ENCODE measurements around the gene SIM2. TPM values are rescaled to one million over a fixed set of nuclear protein-coding genes. Genes with fewer than 3 reads are reported as not detected.

The SIM2 gene
- total RNA-seq, 1 experiment from 2014 or later: not detected

- Histone ChIP-seq H4K91ac (ENCODE audit: insufficient read length, low read depth, low read length) (no peak overlapping the region), H3K9ac (ENCODE audit: extremely low read depth, insufficient read length, low read length) (no peak overlapping the region), H3K23me2 (ENCODE audit: insufficient read length, low read depth, low read length, poor library complexity, severe bottlenecking) (no peaks in the 10 kb centered on the region), H2AFZ (ENCODE audit: low read length) (no peak overlapping the region), H2AK5ac (ENCODE audit: insufficient read length, low read length) (no peak overlapping the region), H2BK12ac (ENCODE audit: insufficient read length, low read depth, low read length) (no peak overlapping the region), H3K79me1 (ENCODE audit: insufficient read depth, low read depth, low read length, poor library complexity, severe bottlenecking) (no peaks in the 10 kb centered on the region), H3K4ac (ENCODE audit: low read depth, low read length) (no peak overlapping the region), H3K18ac (ENCODE audit: insufficient read length, low read depth, low read length) (no peak overlapping the region), H3K79me2 (ENCODE audit: insufficient read depth, low read length) (no peaks in the 10 kb centered on the region), H3K4me1 (ENCODE audit: insufficient read depth, low read length) (peaks cover 17% of the 10 kb centered on the region; the same call in 1 of the 2 replicates), H3K4me2 (ENCODE audit: insufficient read depth, insufficient read length, low read length) (no peak overlapping the region), H2BK120ac (ENCODE audit: low read depth, low read length, poor library complexity, severe bottlenecking) (no peak overlapping the region), H4K8ac (replicated peaks; ENCODE audit: insufficient read length, low read depth, low read length) (no peak overlapping the region), H3K27ac (ENCODE audit: insufficient read length, low read depth, low read length) (no peak overlapping the region), H3K56ac (ENCODE audit: insufficient read length, low read depth, low read length) (no peak overlapping the region), H3K9me3 (ENCODE audit: control insufficient read depth, low read depth, low read length) (no peaks in the 10 kb centered on the region), H2BK20ac (ENCODE audit: low read depth, low read length, poor library complexity, severe bottlenecking) (no peak overlapping the region), H4K20me1 (ENCODE audit: control insufficient read depth, insufficient read depth, insufficient read length) (no peaks in the 10 kb centered on the region), H3K27me3 (ENCODE audit: insufficient read depth, low read length) (peaks cover 4% of the 10 kb centered on the region; the same call in 1 of the 2 replicates), H3K14ac (ENCODE audit: insufficient read depth, low read length) (no peak overlapping the region), H2BK15ac (ENCODE audit: low read depth, low read length) (no peak overlapping the region), H4K5ac (ENCODE audit: insufficient read length, low read depth, low read length) (no peak overlapping the region), H2BK5ac (ENCODE audit: insufficient read length, low read length) (no peak overlapping the region), H3K23ac (ENCODE audit: insufficient read length, low read depth, low read length) (no peak overlapping the region), H3T11ph (ENCODE audit: low read length) (no peak overlapping the region)
- Mint-ChIP-seq H3K36me3 (ENCODE audit: insufficient read depth in 1 of 3, low read depth in 3 of 3) (peaks cover 0 to 6% (median 2%) of the 10 kb centered on the region in 3 experiments; a peak in 3 of 7 replicates), H3K27ac (no peak overlapping the region), H3K4me1 (peaks cover 54 to 59% of the 10 kb centered on the region in 2 experiments), H3K27me3 (ENCODE audit: low read depth) (peaks cover 10% of the 10 kb centered on the region), H3K4me3 (no peak overlapping the region), H3K9me3 (no peaks in the 10 kb centered on the region; a peak in 1 of 5 replicates)
- no CpG with 5 or more reads among the region's 3 CpGs for WGBS (ENCODE audit: extremely low coverage, insufficient read length, low lambda C conversion rate)
- DNase-seq: no peak
- TF ChIP-seq CTCF (conservative IDR thresholded peaks at IDR 0.05): no peak
These were observed 54.6 kb downstream of the SIM2 start for GRCh38 chr21:36753556-36753955.

All from H9 (cell line).